HuH-7 (cell line): ENCODE results near the gene ANP32B.
"Not testable (repeated sequence)": the region's sequence is repeated elsewhere in the genome, so short reads cannot be mapped to it uniquely, and the experiment has no call there.

Experiments
- DNase-seq: peaks from one replicate; pipeline ENCODE4 v3.0.0; 2011; ENCODE audit warnings: low spot score

Gene ANP32B

DNA sequence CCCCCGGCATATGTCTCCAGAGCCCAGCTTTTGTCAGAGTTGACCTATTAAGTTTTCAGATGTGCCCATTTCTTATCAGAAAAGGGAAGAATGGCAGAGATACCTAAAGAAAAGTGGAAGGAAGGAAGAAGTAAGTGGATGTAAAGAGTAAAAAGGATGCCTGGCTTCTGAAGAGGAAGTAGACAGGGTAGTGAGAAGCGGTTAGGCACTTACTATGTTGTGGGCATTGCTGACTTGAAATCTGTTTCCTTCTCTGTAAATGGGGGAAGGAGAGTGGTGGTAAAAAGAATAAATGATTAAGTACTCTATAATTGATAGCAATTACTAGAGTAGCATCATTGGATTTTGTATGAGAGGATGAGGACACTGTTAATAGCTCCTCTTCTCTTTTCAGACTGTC lies 9.9 kb downstream of the ANP32B start:
- DNase-seq, result no peak

DNA sequence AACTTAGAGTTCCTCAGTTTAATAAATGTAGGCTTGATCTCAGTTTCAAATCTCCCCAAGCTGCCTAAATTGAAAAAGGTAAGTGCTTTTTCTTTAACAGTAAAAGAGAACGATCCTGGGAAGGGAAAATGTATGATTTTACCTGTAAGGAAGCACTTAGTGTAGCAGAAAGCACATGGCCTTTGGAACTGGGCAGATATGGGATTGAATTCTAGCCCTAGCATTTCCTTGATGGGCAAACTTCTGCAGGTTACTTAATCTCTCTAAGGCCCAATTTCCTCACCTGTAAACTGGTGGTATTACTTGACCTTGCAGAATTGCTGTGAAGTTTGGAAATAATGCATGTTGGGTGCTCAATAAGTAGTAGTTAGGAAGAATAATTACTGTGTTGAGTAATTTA lies 11.6 kb downstream of the ANP32B start:
- DNase-seq, result no peak

DNA sequence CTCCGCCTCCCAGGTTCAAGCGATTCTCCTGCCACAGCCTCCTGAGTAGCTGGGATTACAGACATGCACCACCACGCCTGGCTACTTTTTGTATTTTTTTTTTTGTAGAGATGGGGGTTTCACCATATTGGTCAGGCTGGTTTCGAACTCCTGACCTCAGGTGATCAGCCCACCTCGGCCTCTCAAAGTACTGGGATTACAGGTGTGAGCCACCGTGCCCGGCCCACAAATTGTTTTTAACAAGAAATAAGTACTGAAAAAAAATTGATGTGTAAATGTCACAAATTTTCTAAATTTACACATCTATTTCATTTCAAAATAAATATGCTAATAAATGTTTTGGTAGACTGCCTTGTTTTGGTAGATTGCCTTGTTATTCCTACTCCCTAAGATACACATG lies 13.5 kb downstream of the ANP32B start:
- DNase-seq, result not testable (repeated sequence)

DNA sequence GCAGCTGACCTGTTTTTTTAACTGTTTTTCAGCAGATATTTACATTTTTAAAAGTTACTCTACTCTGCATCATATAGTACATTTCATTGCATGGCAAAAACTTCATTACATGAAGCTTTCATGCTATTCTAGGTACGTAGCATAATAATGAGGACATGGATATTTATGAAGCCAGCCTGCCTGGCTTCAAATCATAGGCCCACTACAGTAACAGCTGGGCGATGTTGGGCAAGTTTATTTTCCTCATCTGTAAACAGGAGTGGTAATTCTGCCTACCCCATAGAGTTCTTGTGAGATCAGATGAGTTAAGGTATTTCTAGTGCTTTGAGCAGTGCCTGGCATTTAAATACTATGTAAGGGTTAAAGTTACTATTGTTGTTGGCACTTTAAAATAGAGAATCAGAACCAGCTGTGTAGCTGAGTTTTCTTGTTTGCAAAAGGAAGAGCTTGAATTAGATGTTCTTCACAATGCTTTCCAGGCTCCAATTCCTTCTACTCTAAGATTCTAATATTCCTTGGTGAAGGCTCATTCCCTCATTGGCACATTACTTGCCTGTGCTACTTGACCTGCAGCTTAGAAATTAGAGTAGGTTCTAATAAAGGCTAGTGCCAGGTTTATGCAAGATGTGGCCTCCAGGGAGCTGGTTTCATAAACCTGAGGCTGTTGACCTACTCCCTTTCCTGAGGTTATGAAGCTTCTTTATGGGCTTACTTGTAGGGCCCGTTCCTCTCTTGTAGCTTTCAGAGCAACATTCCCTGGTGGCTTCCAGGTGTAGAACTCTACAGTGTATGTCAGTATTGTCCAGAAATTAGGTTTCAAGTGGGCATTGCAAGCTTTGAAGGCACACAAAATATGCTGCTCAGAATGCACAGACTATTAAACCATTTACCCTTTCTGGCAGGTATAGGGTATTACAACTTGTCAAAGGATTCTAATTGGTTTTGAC lies 14.5 kb downstream of the ANP32B start:
- DNase-seq, result no peak

DNA sequence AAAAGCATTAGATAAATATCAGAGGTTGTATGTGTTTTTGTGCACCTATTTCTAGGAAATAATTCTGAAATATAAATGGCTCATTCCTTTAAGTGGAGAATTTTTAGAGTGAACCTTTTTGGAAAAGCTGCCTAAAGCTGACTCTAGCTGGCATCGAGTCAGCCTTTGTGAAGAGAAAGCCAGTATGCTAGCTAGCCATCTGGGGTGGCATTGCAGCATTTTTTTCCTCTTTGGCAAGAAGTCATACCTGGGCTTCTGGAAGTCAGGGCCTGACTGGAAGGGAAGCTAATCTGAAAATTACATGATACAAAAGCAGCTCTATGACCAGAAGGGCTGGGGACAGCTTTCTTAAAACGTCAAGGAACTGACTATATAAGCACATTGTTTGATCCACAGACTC lies 19.7 kb downstream of the ANP32B start:
- DNase-seq, result no peak

DNA sequence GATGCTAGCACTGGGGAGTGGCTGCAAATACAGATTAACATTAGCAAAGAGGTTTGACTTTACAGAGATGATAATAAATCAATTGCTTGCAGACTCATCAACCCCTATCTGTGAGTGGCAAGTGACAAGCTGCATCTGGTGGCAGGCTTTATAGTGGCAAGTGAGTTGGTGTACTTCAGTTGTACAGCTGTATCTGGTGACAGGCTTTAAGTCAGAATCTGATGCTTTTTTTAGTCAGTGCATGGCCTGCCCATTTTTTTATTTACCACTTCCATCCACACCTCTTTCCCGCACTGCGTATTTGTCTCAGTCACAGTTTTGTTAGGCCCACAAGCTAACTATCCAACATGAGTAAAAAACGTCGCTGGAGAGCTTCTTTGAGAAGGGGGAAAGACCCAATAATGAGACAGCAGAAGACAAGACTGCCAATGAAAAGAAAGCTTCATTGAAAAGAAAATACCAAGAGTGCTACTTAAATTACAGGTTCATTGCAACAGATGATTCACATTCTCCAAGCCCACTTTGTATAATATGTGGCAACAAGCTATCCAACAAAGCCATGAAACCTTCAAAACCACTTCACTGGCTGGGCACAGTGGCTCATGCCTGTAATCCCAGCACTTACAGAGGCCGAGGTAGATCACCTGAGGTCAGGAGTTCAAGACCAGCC lies 23.1 kb downstream of the ANP32B start:
- DNase-seq, result no peak

DNA sequence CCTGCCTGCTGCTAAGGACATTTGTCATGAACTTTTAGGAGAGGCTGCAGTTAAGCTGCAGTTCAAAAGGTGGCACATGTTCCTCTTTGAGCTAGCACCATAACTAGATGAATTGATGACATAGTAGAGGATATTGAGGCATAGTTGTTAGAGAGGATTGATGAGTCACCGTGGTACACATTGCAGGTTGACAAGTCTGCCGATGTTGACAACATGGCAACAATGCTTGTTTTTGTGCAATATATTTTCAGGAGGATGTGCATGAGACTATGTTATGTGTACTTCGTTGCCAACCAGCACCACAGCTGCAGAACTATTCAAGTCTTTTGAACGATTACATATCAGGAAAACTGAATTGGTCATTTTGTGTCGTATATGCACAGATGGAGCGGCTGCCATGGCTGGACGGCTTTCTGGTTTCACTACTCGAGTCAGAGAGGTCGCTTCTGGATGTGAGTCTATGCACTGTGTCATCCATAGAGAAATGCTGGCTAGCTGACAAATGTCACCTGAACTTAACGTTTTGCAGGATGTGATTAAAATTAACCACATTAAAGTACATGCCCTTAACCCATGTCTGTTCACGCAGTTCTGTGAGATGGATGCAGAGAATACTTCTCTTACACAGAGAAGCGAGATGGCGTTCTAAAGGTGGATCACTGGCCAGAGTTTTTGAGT lies 24.2 kb downstream of the ANP32B start:
- DNase-seq, result no peak

DNA sequence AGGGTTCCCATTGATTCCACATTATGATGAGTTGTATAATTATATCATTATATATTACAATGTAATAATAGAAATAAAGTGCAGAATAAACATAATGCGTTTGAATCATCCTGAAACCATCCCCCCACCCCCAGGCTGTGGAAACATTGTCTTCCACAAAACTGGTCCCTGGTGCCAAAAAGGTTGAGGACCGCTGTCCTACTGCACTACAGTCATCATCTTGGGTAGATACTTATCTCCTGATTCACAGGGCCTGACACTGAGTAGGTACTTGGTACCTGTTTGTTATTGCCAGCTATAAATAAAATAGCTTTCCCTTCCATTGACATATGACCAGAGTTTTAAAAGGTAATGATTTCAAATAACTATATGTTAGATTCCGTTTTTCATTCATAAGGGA lies 25.6 kb downstream of the ANP32B start:
- no peak for DNase-seq

DNA sequence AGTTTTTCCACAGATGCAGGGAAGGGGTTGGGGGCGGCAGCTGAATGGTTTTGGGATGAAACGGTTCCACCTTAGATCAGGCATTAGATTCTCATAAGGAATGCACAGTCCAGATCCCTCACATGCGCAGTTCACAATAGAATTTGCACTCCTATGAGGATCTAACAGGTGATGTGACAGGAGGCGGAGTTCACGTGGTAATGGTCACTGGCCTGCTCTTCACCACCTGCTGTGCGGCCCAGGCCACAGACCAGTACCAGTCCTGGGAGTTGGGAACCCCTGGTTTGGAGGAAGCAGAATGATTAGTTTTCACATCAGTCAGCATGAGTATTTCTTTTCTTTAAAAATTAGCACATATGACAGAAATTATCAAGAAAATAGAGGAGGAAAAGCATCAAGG lies 26.3 kb downstream of the ANP32B start:
- no peak for DNase-seq

DNA sequence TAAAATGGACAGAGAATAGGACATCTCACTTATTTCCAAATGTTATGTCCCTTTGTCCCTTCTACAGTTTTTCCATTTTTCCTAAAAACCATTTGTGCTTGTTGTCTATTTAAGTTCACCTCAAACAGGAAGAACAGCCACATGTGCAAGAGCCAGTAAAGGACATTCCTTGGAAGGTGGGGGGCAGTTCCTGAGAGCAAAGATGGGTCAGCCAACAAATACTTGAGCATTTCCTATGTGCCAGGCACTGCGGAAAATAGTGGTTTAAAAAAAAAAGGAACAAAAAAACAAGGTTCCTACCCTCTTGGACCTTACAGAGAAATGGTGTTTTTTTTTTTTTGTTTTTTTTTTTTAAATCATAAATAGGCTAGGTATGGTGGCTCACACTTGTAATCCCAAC lies 26.8 kb downstream of the ANP32B start:
- DNase-seq, result no peak

DNA sequence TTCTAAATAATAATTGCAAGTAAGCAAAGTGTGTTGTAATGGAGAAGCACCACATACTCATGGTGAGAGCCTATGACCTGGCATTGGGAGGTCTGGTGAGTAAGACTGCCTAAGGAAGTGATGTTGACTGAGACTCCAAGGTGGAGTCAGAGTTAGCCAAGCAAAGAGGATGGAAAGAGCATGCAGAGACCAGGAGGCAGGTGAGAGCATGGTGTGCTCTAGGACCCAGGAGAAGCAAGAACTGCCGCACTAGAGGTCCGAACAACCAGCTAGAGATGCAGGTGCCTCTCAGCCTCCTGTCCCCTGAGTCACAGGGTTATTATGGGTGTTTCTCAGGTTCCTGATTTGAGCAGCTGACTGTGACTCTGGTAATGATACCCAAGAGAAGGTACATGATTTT lies 27.3 kb downstream of the ANP32B start:
- DNase-seq, result no peak

DNA sequence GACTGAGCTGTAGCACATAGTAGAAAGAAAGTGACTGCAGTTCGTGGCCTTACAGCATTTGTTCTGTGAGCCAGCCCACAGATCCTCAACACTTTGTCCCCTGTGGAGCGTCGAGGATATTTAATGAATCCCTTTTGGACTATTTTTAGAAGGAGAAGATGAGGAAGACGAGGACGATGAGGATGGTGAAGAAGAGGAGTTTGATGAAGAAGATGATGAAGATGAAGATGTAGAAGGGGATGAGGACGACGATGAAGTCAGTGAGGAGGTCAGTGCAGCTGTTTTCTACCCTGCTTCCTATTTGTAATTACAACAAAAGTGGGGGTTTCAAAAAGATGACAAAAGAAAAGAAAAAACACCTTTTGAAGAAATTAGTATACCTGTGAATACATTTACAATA lies 28.0 kb downstream of the ANP32B start:
- DNase-seq, result no peak

DNA sequence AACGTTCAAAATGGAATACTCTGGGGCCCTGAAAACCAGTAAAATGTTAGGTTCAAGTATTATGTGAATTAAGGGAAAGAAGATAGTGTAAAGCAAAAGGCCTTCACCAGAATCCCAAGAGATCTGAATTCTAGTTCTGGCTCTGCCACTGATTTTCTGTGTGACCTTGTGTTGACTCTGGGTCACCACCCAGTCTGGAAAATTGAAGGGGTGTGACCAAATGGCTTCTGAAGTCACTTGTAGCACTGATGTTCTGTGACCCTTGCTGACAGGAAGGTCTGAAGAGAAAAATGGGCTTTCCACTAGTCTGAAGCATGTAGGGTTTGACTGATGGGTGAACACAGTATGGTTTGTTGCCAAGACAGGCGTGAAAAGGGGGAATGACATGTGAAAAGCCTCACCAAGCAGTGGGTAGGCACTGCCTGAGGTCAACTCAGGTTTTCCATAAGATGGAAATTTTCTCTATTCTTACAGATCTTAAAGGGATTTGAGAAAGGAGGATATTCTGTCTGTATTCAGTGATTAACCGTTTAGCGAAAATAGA lies 33.1 kb downstream of the ANP32B start:
- DNase-seq, result no peak

DNA sequence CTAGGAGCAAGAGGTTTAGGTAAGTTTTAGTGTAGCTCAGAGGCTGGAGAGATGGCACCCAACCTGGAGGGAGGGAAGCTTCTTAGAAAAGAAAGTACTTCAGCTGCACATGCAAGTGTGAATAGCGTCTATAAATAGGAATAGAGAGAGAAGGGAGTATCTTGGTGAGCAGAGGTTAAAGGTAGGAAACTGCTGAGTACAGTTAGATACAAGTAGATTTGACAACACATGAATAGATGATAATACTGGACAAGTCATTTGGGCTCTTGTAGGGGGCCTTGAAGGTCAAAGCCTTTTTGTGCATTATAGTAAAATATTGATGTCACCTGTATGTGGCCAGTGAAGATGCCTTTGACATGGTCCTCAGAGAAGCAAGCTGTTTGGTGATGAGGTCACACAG lies 34.2 kb downstream of the ANP32B start:
- DNase-seq, result no peak

DNA sequence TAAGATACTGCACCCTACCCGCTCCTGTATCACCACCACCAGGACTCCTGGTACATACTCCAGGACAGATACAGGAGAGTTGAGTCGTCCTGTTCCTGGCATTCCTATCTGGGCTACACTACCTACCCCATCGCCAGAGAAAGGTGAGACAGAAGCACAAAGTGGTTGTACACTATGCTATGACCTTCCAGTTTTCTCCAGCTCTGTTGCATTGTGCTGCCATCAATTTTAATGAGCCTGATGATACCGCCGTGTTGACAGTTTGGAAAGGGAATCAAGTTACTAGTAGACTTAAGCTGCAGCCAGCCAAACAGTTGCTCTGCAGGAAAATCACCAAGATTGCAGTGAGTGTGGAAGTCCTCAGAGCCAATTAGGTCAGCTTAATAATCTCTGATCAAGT lies 35.2 kb downstream of the ANP32B start:
- DNase-seq, result no peak

DNA sequence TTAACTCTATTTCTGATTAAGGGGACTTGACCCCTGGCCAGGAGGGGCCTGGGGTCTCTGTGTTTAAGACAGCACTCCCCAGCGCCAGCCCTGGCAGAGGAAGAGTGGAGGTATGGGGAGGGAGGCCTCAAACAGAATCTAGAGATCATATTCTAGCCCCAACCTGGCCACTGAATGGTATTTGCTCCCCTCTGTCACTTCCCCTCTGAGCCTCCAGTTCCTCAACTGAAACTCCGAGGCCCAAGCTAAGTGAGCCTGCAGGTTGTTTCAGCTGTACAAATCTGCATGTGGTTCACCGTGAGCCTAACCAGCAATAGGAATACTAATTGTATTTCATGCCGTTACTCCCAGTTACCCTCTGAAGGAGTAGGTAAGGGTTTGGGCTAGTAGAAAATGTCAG lies 36.0 kb downstream of the ANP32B start:
- DNase-seq, result no peak

DNA sequence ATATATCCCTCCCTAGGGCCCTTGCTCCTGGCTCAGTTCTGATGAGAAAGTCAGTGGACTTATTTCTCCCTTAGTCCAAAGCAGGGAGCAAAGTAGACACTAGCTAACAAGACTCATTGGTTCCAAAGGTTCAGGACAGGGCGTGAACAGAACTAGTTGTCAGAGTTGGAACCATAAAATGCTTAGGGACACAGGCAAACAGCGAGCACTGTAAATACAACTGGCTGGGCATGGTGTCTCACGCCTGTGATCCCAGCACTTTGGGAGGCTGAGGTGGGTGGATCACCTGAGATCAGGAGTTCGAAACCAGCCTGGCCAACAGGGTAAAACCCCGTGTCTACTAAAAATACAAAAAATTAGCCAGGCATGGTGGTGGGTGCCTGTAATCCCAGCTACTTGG lies 36.7 kb downstream of the ANP32B start:
- not testable (repeated sequence) for DNase-seq

DNA sequence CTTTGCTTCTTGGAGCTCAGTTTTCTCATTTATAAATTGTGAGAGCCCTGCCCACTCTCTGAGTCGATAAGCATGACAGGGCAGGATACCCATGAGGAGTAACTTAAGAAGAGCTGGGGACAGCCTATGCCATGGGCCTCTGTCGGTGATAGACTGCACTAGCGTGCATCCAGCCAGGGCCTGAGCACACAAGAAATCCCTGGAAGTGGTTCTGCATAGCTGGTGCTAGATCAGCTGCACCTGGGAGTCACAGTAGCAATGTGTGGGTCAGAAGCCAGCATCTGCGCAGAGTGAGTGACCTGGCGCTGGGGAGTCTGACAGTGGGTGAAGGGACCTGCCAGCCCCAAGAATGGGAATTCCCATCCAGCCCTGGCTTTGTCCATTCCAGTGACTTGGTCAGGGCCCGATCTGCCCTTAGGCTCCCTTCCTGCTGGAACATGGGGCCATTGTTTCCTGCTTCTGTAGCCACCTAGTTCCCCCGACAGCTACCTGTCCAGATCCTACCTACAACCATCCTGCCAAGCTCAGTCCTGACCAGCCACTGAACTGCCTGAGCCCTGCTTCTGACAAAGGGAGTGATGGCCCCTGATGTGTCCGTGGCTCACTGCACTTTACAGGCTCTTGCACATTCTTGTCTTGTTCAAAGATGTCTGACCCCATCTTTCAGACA lies 37.5 kb downstream of the ANP32B start:
- DNase-seq, result no peak

DNA sequence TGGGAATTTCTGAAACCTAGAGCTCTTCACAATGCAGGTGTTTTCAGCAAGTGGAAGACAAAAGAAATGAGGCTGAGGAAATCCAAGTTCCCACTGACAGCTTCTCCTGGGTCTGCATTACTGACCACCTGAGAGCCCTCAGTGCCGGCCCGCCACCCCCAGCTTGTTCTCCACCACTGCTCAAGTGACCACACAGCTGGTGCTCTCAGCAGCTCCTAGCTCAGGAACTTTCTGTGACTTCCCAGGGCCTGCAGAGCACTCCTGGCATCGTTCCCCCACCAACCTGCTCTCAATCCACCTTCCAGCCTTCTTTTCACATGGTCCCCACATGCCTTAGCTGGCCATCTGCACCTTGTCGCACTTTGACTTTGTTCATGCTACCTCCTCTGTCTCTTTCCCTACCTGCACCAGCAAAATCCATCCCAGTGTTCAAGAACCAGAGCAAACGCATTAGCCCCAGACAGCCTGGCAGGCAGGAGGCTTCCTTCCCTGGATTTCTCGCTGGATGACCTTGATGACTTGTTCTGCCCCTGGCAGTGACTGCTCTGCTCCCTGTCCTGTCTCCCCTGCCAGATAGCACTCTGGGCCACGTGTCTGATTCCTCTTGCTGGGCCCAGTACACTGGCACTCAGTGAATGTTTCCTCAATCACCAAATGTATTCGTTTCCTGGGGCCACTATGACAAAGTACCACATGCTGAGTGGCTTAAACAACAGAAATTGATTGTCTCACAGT lies 38.3 kb downstream of the ANP32B start:
- no peak for DNase-seq

DNA sequence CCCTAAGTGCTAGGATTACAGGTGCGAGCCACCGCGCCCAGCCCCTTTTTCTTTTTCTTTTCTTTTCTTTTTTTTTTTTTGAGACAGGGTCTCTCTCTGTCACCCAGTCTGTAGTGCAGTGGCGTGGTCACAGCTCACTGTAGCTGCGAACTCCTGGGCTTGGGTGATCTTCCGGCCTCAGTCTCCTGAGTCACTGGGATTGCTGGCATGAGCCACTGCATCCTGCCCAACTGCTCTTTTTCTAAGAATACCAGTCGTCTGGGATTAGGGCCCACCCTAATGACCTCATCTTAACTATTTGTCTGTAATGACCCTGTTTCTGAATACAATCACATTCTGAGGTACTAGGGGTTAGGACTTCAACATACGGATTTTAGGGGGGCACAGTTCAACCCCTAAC lies 39.3 kb downstream of the ANP32B start:
- DNase-seq, result no peak

DNA sequence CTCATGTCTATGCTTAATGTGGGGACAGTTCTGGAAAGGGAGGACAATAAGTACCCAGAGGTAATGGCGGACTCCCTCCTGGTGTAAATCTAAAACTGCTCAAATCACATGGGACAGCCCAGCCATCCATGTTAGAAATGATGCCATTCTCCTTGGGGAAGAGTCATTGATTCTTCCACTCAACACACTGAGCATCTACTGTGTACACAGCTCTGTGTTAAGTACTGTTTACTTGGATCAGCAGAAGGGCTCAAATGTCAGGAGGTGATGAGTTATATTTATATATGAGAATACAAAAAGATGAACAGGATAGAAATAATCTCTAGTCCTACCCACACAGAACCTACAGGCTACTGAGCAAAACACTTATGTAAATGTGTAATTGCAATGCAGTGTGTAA lies 41.6 kb downstream of the ANP32B start:
- DNase-seq, result no peak
